CD14-positive monocyte (primary cell): ENCODE results near the gene OR52B6. TPM values are rescaled to one million over a fixed set of nuclear protein-coding genes. Genes with fewer than 3 reads are reported as not detected.

Experiments used
- DNase-seq, 3 donors: peaks; one replicate each; pipeline ENCODE4 v3.0.0-alpha.2; 2011 to 2022
- H2AFZ ChIP-seq: 2 replicates; pipeline ENCODE4 v1.6.0; 2012; ENCODE audit warnings: mild to moderate bottlenecking, low read depth, low read length, inconsistent platforms; ENCODE audit not compliant: insufficient read depth, poor library complexity, severe bottlenecking
- H3K27ac ChIP-seq, 2 donors: 1 replicate in 1 of 2; 2 replicates in 1 of 2; pipeline ENCODE4 v1.5.1; 2012 to 2013; ENCODE audit warnings: low read length in 2 of 2, control low read depth in 1 of 2, inconsistent platforms in 1 of 2, low read depth in 1 of 2, mild to moderate bottlenecking in 1 of 2
- H3K27me3 ChIP-seq, 2 donors: one replicate each; pipeline versions ENCODE4 v1.6.0 to v1.6.1; 2011 to 2013; ENCODE audit warnings: low read length in 2 of 2; ENCODE audit not compliant: control insufficient read depth in 2 of 2, insufficient read depth in 2 of 2
- H3K36me3 ChIP-seq, 2 donors: replicated peaks in 1 of 2; 1 replicate in 1 of 2; 2 replicates in 1 of 2; pipeline versions ENCODE4 v1.5.1 to v1.6.1; 2012 to 2013; ENCODE audit warnings: low read length in 2 of 2, control low read depth in 1 of 2, inconsistent platforms in 1 of 2, mild to moderate bottlenecking in 1 of 2; ENCODE audit not compliant: insufficient read depth in 2 of 2, control insufficient read depth in 1 of 2
- H3K4me1 ChIP-seq, 2 donors: 1 replicate in 1 of 2; 2 replicates in 1 of 2; pipeline versions ENCODE4 v1.5.1 to v1.6.1; 2012 to 2013; ENCODE audit warnings: low read length in 2 of 2, control low read depth in 1 of 2, inconsistent platforms in 1 of 2, mild to moderate bottlenecking in 1 of 2, moderate library complexity in 1 of 2; ENCODE audit not compliant: insufficient read depth in 2 of 2, control insufficient read depth in 1 of 2
- H3K4me2 ChIP-seq: replicated peaks from 2 replicates; pipeline ENCODE3; 2012; ENCODE audit warnings: low read length, moderate library complexity, mild to moderate bottlenecking; ENCODE audit not compliant: poor library complexity, severe bottlenecking; ENCODE audit errors: extremely low read depth
- H3K4me3 ChIP-seq, 3 experiments: fragments of 200-600 bp in 1 of 3; sonication (generic) in 1 of 3; replicated peaks in 1 of 3; 1 replicate in 2 of 3; 2 replicates in 1 of 3; pipeline ENCODE4 v1.5.1; 2011 to 2013; ENCODE audit warnings: low read length in 3 of 3, mild to moderate bottlenecking in 3 of 3, control low read depth in 2 of 3, low read depth in 2 of 3, inconsistent platforms in 1 of 3, moderate library complexity in 1 of 3
- H3K79me2 ChIP-seq: 2 replicates; pipeline ENCODE4 v1.6.0; 2012; ENCODE audit warnings: mild to moderate bottlenecking, control low read depth, inconsistent platforms, low read length, moderate library complexity; ENCODE audit not compliant: insufficient read depth
- H3K9ac ChIP-seq: 2 replicates; pipeline ENCODE4 v1.6.0; 2017; ENCODE audit warnings: low read length, mild to moderate bottlenecking; ENCODE audit not compliant: insufficient read depth, poor library complexity, severe bottlenecking
- H3K9me3 ChIP-seq, 2 donors: replicated peaks in 1 of 2; 1 replicate in 1 of 2; 2 replicates in 1 of 2; pipeline versions ENCODE4 v1.5.1 to v1.6.1; 2012 to 2013; ENCODE audit warnings: low read length in 2 of 2, control low read depth in 1 of 2; ENCODE audit not compliant: control insufficient read depth in 1 of 2, insufficient read depth in 1 of 2
- H4K20me1 ChIP-seq: 2 replicates; pipeline ENCODE4 v1.6.0; 2012; ENCODE audit warnings: mild to moderate bottlenecking, low read length, control low read depth, moderate library complexity; ENCODE audit not compliant: insufficient read depth
- H3K27ac Mint-ChIP-seq, 7 donors: one replicate each; pipeline ENCODE4 v1.8.0; 2020; ENCODE audit warnings: mild to moderate bottlenecking in 7 of 7, mixed read lengths in 7 of 7, moderate library complexity in 6 of 7, inconsistent platforms in 2 of 7
- H3K27me3 Mint-ChIP-seq, 3 donors: one replicate each; pipeline ENCODE4 v1.8.0; 2021 to 2022; ENCODE audit warnings: low read depth in 3 of 3, mild to moderate bottlenecking in 3 of 3, mixed read lengths in 3 of 3, moderate library complexity in 3 of 3, inconsistent platforms in 1 of 3
- H3K36me3 Mint-ChIP-seq, 2 donors: one replicate each; pipeline ENCODE4 v1.8.0; 2020; ENCODE audit warnings: mixed read lengths in 2 of 2, inconsistent platforms in 1 of 2, mild to moderate bottlenecking in 1 of 2
- H3K4me1 Mint-ChIP-seq: one replicate; pipeline ENCODE4 v1.8.0; 2020; ENCODE audit warnings: mild to moderate bottlenecking, mixed read lengths
- H3K4me3 Mint-ChIP-seq, 2 donors: one replicate each; pipeline ENCODE4 v1.8.0; 2020; ENCODE audit warnings: mild to moderate bottlenecking in 2 of 2, mixed read lengths in 2 of 2, moderate library complexity in 1 of 2
- H3K9me3 Mint-ChIP-seq, 7 donors: one replicate each; pipeline ENCODE4 v1.8.0; 2020 to 2022; ENCODE audit warnings: mixed read lengths in 7 of 7, mild to moderate bottlenecking in 6 of 7, moderate library complexity in 6 of 7, inconsistent platforms in 2 of 7
- WGBS: methylation state at CpG from one replicate; pipeline ENCODE4 v1.1.5; 2013; ENCODE audit warnings: missing lambda C conversion rate; ENCODE audit not compliant: insufficient coverage; 5-methylcytosine and 5-hydroxymethylcytosine counted together
- intact Hi-C, 2 donors: fragments of 100-400 bp; cut with micrococcal nuclease; formaldehyde crosslinking; loops; one replicate each; pipeline versions ENCODE4 v1.15.0 to v1.15.1; 2023
- polyA plus RNA-seq, 3 donors: library from polyadenylated mRNA; depleted of rRNA in 1 of 3; unstranded in 2 of 3; stranded (reverse) in 1 of 3; fragments of 300-500 nt in 2 of 3; fragments of >200 nt in 1 of 3; fragmentation: Illumina TruSeq in 2 of 3; gene quantifications; 1 replicate in 2 of 3; 2 replicates in 1 of 3; pipeline ENCODE4 v1.2.3, GENCODE V29; 2012 to 2021
- TF ChIP-seq, protein P1 (sequence below): fragments of 200-600 bp; IDR thresholded peaks from one replicate; pipeline ENCODE4 v1.8.0; 2022; ENCODE audit warnings: antibody characterized with exemption, mild to moderate bottlenecking

The OR52B6 gene
- polyA plus RNA-seq, 3 donors, result not detected

DNA sequence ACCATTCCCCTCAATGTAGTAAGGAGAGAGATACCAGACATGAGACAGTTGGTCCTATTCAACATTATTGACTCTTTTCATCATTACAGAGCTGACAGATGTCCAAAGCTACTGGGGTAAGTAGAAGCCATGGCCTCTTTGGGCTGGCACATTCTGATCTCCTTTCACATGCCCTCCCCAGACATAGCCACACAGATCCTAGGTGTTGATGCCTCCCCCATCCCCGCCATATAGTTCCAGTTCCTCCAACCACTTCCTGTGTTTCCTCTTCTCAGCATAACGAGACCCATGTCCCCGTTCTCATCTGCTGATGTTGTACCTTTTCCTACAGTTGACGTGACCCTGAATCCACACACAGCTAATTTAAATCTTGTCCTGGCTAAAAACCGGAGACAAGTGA lies 29.8 kb downstream of the OR52B6 start:
- H3K27ac Mint-ChIP-seq, result peak overlapping the region in 2 of 7 donors; percentile 35 to 48
- H3K4me1 Mint-ChIP-seq, result peaks cover 8% of the 10 kb centered on the region
- H3K27me3 Mint-ChIP-seq, result no peaks in the 10 kb centered on the region
- Histone ChIP-seq H3K36me3 (no peaks in the 10 kb centered on the region), H3K4me1 (peaks cover 0 to 3% of the 10 kb centered on the region in 2 donors), H3K4me2 (no peak overlapping the region), H3K9me3 (no peaks in the 10 kb centered on the region), H3K27ac (no peak overlapping the region), H2AFZ (no peak overlapping the region), H3K9ac (no peak overlapping the region), H3K27me3 (no peaks in the 10 kb centered on the region), H4K20me1 (no peaks in the 10 kb centered on the region), H3K79me2 (no peaks in the 10 kb centered on the region), H3K4me3 (no peak overlapping the region)
- no peak for DNase-seq
- intact Hi-C loops, result no loop called here
- H3K4me3 Mint-ChIP-seq, result no peak overlapping the region
- H3K9me3 Mint-ChIP-seq, result peaks cover 0 to 3% (median 0%) of the 10 kb centered on the region in 7 donors
- TF ChIP-seq, protein P1, sequence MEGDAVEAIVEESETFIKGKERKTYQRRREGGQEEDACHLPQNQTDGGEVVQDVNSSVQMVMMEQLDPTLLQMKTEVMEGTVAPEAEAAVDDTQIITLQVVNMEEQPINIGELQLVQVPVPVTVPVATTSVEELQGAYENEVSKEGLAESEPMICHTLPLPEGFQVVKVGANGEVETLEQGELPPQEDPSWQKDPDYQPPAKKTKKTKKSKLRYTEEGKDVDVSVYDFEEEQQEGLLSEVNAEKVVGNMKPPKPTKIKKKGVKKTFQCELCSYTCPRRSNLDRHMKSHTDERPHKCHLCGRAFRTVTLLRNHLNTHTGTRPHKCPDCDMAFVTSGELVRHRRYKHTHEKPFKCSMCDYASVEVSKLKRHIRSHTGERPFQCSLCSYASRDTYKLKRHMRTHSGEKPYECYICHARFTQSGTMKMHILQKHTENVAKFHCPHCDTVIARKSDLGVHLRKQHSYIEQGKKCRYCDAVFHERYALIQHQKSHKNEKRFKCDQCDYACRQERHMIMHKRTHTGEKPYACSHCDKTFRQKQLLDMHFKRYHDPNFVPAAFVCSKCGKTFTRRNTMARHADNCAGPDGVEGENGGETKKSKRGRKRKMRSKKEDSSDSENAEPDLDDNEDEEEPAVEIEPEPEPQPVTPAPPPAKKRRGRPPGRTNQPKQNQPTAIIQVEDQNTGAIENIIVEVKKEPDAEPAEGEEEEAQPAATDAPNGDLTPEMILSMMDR, result no peak
- peaks cover 0 to under 1% of the 10 kb centered on the region in 2 donors for H3K36me3 Mint-ChIP-seq
- 40% methylated on average over 2 of the region's 5 CpGs for WGBS

DNA sequence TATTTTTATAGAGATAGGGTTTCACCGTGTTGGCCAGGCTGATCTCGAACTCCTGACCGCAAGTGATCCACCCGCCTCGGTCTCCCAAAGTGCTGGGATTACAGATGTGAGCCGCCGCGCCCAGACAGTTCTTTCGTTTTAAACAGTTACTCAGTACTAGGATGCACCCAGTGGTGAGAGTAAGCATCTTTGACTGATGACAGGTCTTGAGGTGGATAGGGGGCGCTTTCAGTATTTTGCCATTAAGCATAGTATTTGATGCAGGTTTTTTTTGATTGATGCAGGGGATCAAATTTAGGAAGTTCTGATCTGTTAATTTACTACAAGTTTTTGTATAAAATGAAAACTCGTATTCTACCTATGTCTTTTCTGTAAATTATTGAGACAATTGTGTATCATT lies 30.9 kb downstream of the OR52B6 start:
- no peak overlapping the region for H2AFZ ChIP-seq
- no peak overlapping the region for H3K4me3 ChIP-seq
- H3K9me3 ChIP-seq, result no peaks in the 10 kb centered on the region
- H3K36me3 ChIP-seq, result no peaks in the 10 kb centered on the region
- peaks cover 0 to 3% of the 10 kb centered on the region in 2 donors for H3K4me1 ChIP-seq
- H3K79me2 ChIP-seq, result no peaks in the 10 kb centered on the region
- peaks cover 8% of the 10 kb centered on the region for H3K4me1 Mint-ChIP-seq
- no peaks in the 10 kb centered on the region for H3K27me3 Mint-ChIP-seq
- peaks cover 0 to 3% (median 0%) of the 10 kb centered on the region in 7 donors for H3K9me3 Mint-ChIP-seq
- no peaks in the 10 kb centered on the region for H4K20me1 ChIP-seq
- no peak overlapping the region for H3K27ac Mint-ChIP-seq
- no peak overlapping the region for H3K27ac ChIP-seq
- H3K27me3 ChIP-seq, result no peaks in the 10 kb centered on the region
- WGBS, result 97% methylated on average over 9 of the region's 11 CpGs
- TF ChIP-seq, protein P1, result no peak
- H3K9ac ChIP-seq, result no peak overlapping the region
- DNase-seq, result no peak
- intact Hi-C loops, result no loop called here
- no peaks in the 10 kb centered on the region for H3K36me3 Mint-ChIP-seq
- no peak overlapping the region for H3K4me3 Mint-ChIP-seq
- no peak overlapping the region for H3K4me2 ChIP-seq
